SK-N-SH (cell line): Measurements from ENCODE around the gene RHBDF2. TPM values are rescaled to one million over a fixed set of nuclear protein-coding genes. Genes with fewer than 3 reads are reported as not detected.

Experiments
- CTCF ChIA-PET: fragments of 300-600, 350-600 bp; formaldehyde crosslinking; extraction: SDS; loops from one replicate; lab custom pipeline; 2021; lab: Yijun Ruan, JAX
- POLR2A ChIA-PET: fragments of 350-600 bp; sonication (Branson Sonifier 250); formaldehyde crosslinking; extraction: SDS; loops from one replicate; lab custom pipeline; 2020; ENCODE audit warnings: antibody characterized with exemption, inconsistent platforms; lab: Yijun Ruan, JAX
- DNase-seq: peaks from one replicate; pipeline ENCODE4 v3.0.0; 2012
- H2AFZ ChIP-seq: fragments of 200-600 bp; sonication (generic); 2 replicates; pipeline ENCODE4 v1.8.1; 2016; ENCODE audit warnings: antibody characterized with exemption, mild to moderate bottlenecking, low read depth
- H3F3A ChIP-seq: fragments of 200-600 bp; sonication (generic); replicated peaks from 2 replicates; pipeline ENCODE3; 2016; ENCODE audit warnings: antibody characterized with exemption, mild to moderate bottlenecking; ENCODE audit not compliant: insufficient read depth
- H3K27ac ChIP-seq, 2 experiments: fragments of 200-500 bp in 1 of 2; fragments of 200-600 bp in 1 of 2; sonication (Bioruptor generic) in 1 of 2; sonication (generic), shearing (Covaris generic) in 1 of 2; 2 replicates each; pipeline versions ENCODE4 v1.5.1 to v1.6.1; 2014 to 2016; ENCODE audit warnings: low read depth in 2 of 2, inconsistent platforms in 1 of 2, low read length in 1 of 2, mild to moderate bottlenecking in 1 of 2, mixed read lengths in 1 of 2
- H3K27me3 ChIP-seq: fragments of 200-600 bp; sonication (generic), shearing (Covaris generic); 2 replicates; pipeline ENCODE4 v1.6.1; 2016; ENCODE audit warnings: mixed run types; ENCODE audit not compliant: insufficient read depth
- H3K36me3 ChIP-seq, 2 experiments: fragments of 200-500 bp in 1 of 2; fragments of 200-600 bp in 1 of 2; sonication (Bioruptor generic) in 1 of 2; sonication (generic) in 1 of 2; replicated peaks in 1 of 2; 2 replicates each; pipeline versions ENCODE3 to v1.5.1; 2014 to 2016; ENCODE audit warnings: low read length in 1 of 2, mild to moderate bottlenecking in 1 of 2; ENCODE audit not compliant: insufficient read depth in 2 of 2, control insufficient read depth in 1 of 2
- H3K4me1 ChIP-seq, 2 experiments: fragments of 200-500 bp in 1 of 2; fragments of 200-600 bp in 1 of 2; sonication (Bioruptor generic) in 1 of 2; sonication (generic), shearing (Covaris generic) in 1 of 2; 2 replicates each; pipeline versions ENCODE4 v1.5.1 to v1.6.1; 2014 to 2016; ENCODE audit warnings: low read depth in 1 of 2, low read length in 1 of 2, mixed run types in 1 of 2; ENCODE audit not compliant: insufficient read depth in 2 of 2, control insufficient read depth in 1 of 2
- H3K4me2 ChIP-seq: fragments of 200-600 bp; sonication (generic), shearing (Covaris generic); 2 replicates; pipeline ENCODE4 v1.6.1; 2017; ENCODE audit warnings: mixed run types
- H3K4me3 ChIP-seq, 2 experiments: fragments of 200-500 bp in 1 of 2; fragments of 200-600 bp in 1 of 2; sonication (Bioruptor generic) in 1 of 2; sonication (generic), shearing (Covaris generic) in 1 of 2; 2 replicates each; pipeline versions ENCODE4 v1.5.1 to v1.8.1; 2014 to 2016; ENCODE audit warnings: low read depth in 2 of 2, inconsistent platforms in 1 of 2, low read length in 1 of 2, mild to moderate bottlenecking in 1 of 2, mixed read lengths in 1 of 2, moderate library complexity in 1 of 2
- H3K79me2 ChIP-seq: fragments of 200-600 bp; sonication (generic); 2 replicates; pipeline ENCODE4 v1.8.1; 2017; ENCODE audit warnings: mild to moderate bottlenecking; ENCODE audit not compliant: insufficient read depth
- H3K9ac ChIP-seq: fragments of 200-600 bp; sonication (generic); 2 replicates; pipeline ENCODE4 v1.6.1; 2017; ENCODE audit warnings: mixed run types
- H3K9me2 ChIP-seq: fragments of 200-600 bp; sonication (generic); 2 replicates; pipeline ENCODE4 v1.6.1; 2017; ENCODE audit warnings: mixed run types
- H3K9me3 ChIP-seq: fragments of 200-600 bp; sonication (generic); 2 replicates; pipeline ENCODE4 v1.6.1; 2017; ENCODE audit warnings: mixed run types, mild to moderate bottlenecking, moderate library complexity
- H4K20me1 ChIP-seq: fragments of 200-600 bp; sonication (generic); 2 replicates; pipeline ENCODE4 v1.6.1; 2017; ENCODE audit warnings: mild to moderate bottlenecking, mixed run types; ENCODE audit not compliant: insufficient read depth
- CHD2 ChIP-seq: fragments of 150-350 bp; IDR thresholded peaks from 2 replicates; pipeline ENCODE4 v1.6.1; 2018; ENCODE audit warnings: low read length; ENCODE audit not compliant: partially characterized antibody
- CTCF ChIP-seq: fragments of 200-600 bp; sonication (generic); IDR thresholded peaks from 2 replicates; pipeline ENCODE4 v1.6.1; 2017; ENCODE audit warnings: antibody characterized with exemption, mild to moderate bottlenecking, moderate library complexity
- ELF1 ChIP-seq: IDR thresholded peaks from 2 replicates; pipeline ENCODE4 v1.4.0; 2012
- FOXM1 ChIP-seq: IDR thresholded peaks from 2 replicates; pipeline ENCODE4 v1.4.0; 2012; ENCODE audit warnings: low read depth, mild to moderate bottlenecking
- GATA2 ChIP-seq: sonication (generic); formaldehyde crosslinking; IDR thresholded peaks from 2 replicates; pipeline ENCODE4 v1.5.0; 2020; ENCODE audit warnings: mild to moderate bottlenecking, missing genetic modification reagents
- MXI1 ChIP-seq: IDR thresholded peaks from 2 replicates; pipeline ENCODE4 v1.6.1; 2012; ENCODE audit warnings: mild to moderate bottlenecking, low read depth, low read length, improper control_type of control experiment
- WGBS: methylation state at CpG from one replicate; pipeline ENCODE4 v1.1.6; 2017; ENCODE audit warnings: low lambda C conversion rate; 5-methylcytosine and 5-hydroxymethylcytosine counted together
- polyA plus RNA-seq, 3 experiments: library from polyadenylated mRNA; depleted of rRNA; stranded (reverse); fragments of >200 nt; gene quantifications; 2 replicates each; pipeline ENCODE4 v1.2.3, GENCODE V29; 2012
- TF ChIP-seq, protein P1 (sequence below): IDR thresholded peaks from 2 replicates; pipeline ENCODE4 v1.4.0; 2012; ENCODE audit warnings: low read depth, borderline replicate concordance
- TF ChIP-seq, protein P2 (sequence below): IDR thresholded peaks from 2 replicates; pipeline ENCODE4 v1.4.0; 2012; ENCODE audit warnings: low read depth

RHBDF2 gene
- polyA plus RNA-seq, 1 of the 3 experiments (the other 2 are of a cell fraction): 16.1 TPM

DNA sequence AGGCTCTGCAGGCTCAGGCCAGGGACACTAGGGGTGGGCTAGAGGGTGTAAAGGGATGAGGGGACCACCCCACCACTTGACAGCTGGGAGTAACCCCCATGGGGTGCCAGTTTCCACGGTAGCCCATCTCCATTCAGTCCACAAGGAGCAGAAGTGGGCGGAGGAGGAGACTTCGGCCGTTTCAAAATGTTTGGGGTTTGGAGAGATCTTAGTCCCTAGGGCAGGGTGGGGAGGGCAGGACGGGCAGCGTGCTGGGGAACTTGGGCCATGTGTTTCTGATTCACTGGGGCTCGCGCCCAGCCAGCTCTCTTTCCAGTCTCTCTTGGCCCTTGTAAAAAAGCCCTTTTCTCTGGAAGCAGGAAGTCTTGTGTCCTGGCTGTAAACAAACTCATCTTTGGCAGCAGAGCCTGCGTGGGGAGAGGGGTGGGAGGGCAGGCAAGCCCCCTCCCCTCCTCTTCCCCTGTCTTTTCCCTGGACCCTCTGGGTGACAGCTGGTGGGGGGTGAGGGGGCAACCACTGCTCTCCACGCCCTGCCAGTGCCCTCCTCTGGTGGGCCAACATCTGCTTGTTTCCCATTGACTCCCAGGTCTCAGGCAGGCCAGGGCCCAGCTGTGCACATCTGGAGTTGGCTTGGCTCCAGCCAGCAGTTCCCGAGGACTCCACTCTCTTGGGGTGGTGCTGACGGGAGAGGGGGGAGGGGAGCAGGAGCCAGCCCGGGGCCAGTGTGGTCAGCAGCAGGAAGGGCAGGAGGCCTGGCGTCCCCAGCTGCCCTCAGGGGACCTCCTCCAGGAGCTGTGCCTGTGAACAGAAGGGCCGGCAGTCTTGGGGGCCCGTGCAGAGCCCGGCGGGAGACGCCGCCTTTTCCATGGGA is 28.2 kb upstream of the RHBDF2 start (continued):
- TF ChIP-seq FOXM1: no peak
- TF ChIP-seq, protein P1, sequence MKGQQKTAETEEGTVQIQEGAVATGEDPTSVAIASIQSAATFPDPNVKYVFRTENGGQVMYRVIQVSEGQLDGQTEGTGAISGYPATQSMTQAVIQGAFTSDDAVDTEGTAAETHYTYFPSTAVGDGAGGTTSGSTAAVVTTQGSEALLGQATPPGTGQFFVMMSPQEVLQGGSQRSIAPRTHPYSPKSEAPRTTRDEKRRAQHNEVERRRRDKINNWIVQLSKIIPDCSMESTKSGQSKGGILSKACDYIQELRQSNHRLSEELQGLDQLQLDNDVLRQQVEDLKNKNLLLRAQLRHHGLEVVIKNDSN: no peak
- TF ChIP-seq MXI1: peak; percentile 93
- TF ChIP-seq, protein P2, sequence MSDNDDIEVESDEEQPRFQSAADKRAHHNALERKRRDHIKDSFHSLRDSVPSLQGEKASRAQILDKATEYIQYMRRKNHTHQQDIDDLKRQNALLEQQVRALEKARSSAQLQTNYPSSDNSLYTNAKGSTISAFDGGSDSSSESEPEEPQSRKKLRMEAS: peak; percentile 85

GRCh38 chr17:76528528-76529223 is 27.5 kb upstream of the RHBDF2 start:
- Histone ChIP-seq H3K27ac (peak overlapping the region; percentile 49 to 89; a peak in 3 of 4 replicates), H3K9me3 (no peaks in the 10 kb centered on the region), H3K36me3 (no peaks in the 10 kb centered on the region), H3K4me3 (no peak overlapping the region), H4K20me1 (no peaks in the 10 kb centered on the region), H3F3A (peaks cover 19% of the 10 kb centered on the region), H3K27me3 (no peaks in the 10 kb centered on the region), H3K4me1 (peaks cover 13 to 67% of the 10 kb centered on the region in 2 experiments; a peak in 3 of 4 replicates), H3K9ac (no peak overlapping the region), H3K79me2 (no peaks in the 10 kb centered on the region), H3K4me2 (peak overlapping the region; percentile 46; the same call in 1 of the 2 replicates), H2AFZ (0 out of 2 replicates have a peak overlapping the region, but pooled peaks have one; percentile 57), H3K9me2 (no peaks in the 10 kb centered on the region)
- ChIA-PET POLR2A (interaction anchor here (0.6 to 11.2 kb wide), 7 partner anchors 7 to 209 kb away, joined by 3 to 245 read pairs (median 4); partner anchors contain the start of genes CYGB, MFSD11, PRCD and SRSF2), CTCF (interaction anchor here (0.6 to 12.4 kb wide), 24 partner anchors 8 to 420 kb away, joined by 3 to 309 read pairs (median 6); partner anchors contain the start of genes AANAT, CYGB, PRCD and SPHK1)
- TF ChIP-seq CTCF (peak; percentile 33), GATA2 (no peak; the same call in 1 of the 2 replicates), CHD2 (no peak), FOXM1 (no peak)
- peak; percentile 80 for DNase-seq
- 75% methylated on average over 31 of the region's 31 CpGs for WGBS

DNA sequence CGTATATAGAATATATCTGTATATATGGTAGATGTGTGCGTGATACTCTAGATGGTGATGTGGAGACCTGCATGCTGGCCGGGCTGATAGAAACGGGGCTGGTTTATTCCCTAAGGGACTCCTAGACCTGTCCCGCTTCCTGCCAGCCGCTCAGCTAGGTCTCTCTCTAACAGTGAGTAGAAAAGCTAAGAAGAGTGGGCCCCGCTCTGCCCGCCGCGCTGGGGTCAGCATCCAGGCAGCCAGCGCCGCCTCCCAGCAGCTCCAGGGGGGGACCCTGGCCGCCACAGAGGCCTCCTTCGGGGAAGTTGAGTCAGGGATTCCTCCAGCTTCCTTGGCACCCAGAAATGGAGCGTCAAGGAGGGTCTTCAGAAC is 26.9 kb upstream of the RHBDF2 start:
- no peaks in the 10 kb centered on the region for H3K9me3 ChIP-seq
- H4K20me1 ChIP-seq: no peaks in the 10 kb centered on the region
- ChIA-PET POLR2A (interaction anchor here (0.9 to 11.2 kb wide), 6 partner anchors 8 to 29 kb away, joined by 4 to 245 read pairs (median 6); partner anchors contain the start of gene PRCD), CTCF (interaction anchor here (0.6 to 12.4 kb wide), 21 partner anchors 7 to 419 kb away, joined by 3 to 309 read pairs (median 7); partner anchors contain the start of genes AANAT, CYGB, PRCD and SPHK1)
- peak overlapping the region in 1 of 2 experiments; percentile 89; a peak in 2 of 4 replicates for H3K27ac ChIP-seq
- 94% methylated on average over 12 of the region's 15 CpGs for WGBS
- H3K9me2 ChIP-seq: no peaks in the 10 kb centered on the region
- H3F3A ChIP-seq: peaks cover 19% of the 10 kb centered on the region
- H3K9ac ChIP-seq: no peak overlapping the region
- no peaks in the 10 kb centered on the region for H3K79me2 ChIP-seq
- H3K4me3 ChIP-seq: no peak overlapping the region
- no peaks in the 10 kb centered on the region for H3K27me3 ChIP-seq
- peak; percentile 27 for DNase-seq
- TF ChIP-seq ELF1: no peak
- H3K36me3 ChIP-seq: no peaks in the 10 kb centered on the region
- no peak overlapping the region for H3K4me2 ChIP-seq
- no peak overlapping the region for H2AFZ ChIP-seq
- peaks cover 13 to 71% of the 10 kb centered on the region in 2 experiments; a peak in 3 of 4 replicates for H3K4me1 ChIP-seq
